Adrenal gland (tissue), 5 donors: ENCODE measurements around the gene XG.

Experiments used
- CTCF ChIP-seq, 6 experiments: fragments of 450-650 bp in 4 of 6; fragments of 200-600 bp in 2 of 6; sonication (generic) in 1 of 6; IDR thresholded peaks; 1 replicate in 5 of 6; 2 replicates in 1 of 6; pipeline versions ENCODE4 v1.5.1 to v1.8.0; 2016 to 2021; ENCODE audit warnings: antibody characterized with exemption in 6 of 6, mild to moderate bottlenecking in 2 of 6, moderate library complexity in 1 of 6
- POLR2A ChIP-seq, 2 donors: fragments of 450-650 bp; IDR thresholded peaks; one replicate each; pipeline ENCODE4 v1.6.1; 2017; ENCODE audit warnings: antibody characterized with exemption in 2 of 2, mild to moderate bottlenecking in 2 of 2, moderate library complexity in 1 of 2
- donor health status: DM: no; HTN: no; CAD: no.

- TF ChIP-seq CTCF (IDR thresholded peaks at IDR 0.05) (no peak), POLR2A (IDR thresholded peaks at IDR 0.05) (no peak)
Measured at GRCh38 chrX:2811271-2811670, 59.4 kb downstream of the XG start.
